ENCODE results near the gene PDZD2. TPM values are rescaled to one million over a fixed set of nuclear protein-coding genes. Genes with fewer than 3 reads are reported as not detected.

The PDZD2 gene
- total and polyA plus RNA-seq, 12 donors, result 2.2 to 10.3 (median 5.0) TPM

DNA sequence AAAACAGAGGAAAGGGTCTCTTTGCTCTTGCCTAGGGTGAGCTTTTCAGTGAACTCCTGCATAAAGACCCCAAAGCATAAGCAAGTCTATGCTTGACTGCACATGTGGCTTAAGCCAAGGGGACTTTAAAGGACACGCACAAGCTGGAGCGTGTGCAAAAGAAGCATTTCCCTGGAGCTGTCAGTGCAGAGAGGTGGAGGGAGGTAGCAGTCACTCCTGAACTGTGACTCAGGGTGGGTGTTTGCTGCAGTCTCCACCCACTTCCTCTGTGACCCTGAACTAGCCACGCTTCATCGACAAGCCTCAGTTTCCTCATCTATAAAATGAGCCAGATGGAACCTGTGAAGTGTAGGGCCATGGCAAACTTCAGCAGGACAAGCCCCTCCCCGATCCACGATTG is 72.4 kb downstream of the PDZD2 start:
- Histone ChIP-seq H3K4me1 (replicated peaks in 1 of 2) (no peaks in the 10 kb centered on the region), H3K27me3 (no peaks in the 10 kb centered on the region), H3K9me3 (replicated peaks in 1 of 3) (no peaks in the 10 kb centered on the region), H3K27ac (no peak overlapping the region), H3K4me3 (no peak overlapping the region), H3K36me3 (replicated peaks in 1 of 2) (no peaks in the 10 kb centered on the region)
- TF ChIP-seq POLR2A (IDR thresholded peaks at IDR 0.05) (no peak), CTCF (IDR thresholded peaks at IDR 0.05) (no peak)
- intact Hi-C loops (cut with DNase I), result no loop called here
- DNase-seq, result no peak
- WGBS, 4 donors, result 63 to 73% (median 64%) methylated on average over 6 of the region's 6 CpGs

- 69 to 84% (median 76%) methylated on average over 10 of the region's 10 CpGs for WGBS, 4 donors
- Histone ChIP-seq H3K36me3 (replicated peaks in 1 of 2) (no peaks in the 10 kb centered on the region), H3K9me3 (replicated peaks in 1 of 3) (no peaks in the 10 kb centered on the region), H3K27ac (no peak overlapping the region), H3K4me1 (replicated peaks in 1 of 2) (no peaks in the 10 kb centered on the region), H3K4me3 (no peak overlapping the region), H3K27me3 (no peaks in the 10 kb centered on the region)
- no peak for DNase-seq
- intact Hi-C loops (cut with DNase I), result no loop called here
- TF ChIP-seq CTCF (IDR thresholded peaks at IDR 0.05), result no peak
- no peak for TF ChIP-seq POLR2A (IDR thresholded peaks at IDR 0.05)
Measured at GRCh38 chr5:31711935-31712592, 73.1 kb downstream of the PDZD2 start.

DNA sequence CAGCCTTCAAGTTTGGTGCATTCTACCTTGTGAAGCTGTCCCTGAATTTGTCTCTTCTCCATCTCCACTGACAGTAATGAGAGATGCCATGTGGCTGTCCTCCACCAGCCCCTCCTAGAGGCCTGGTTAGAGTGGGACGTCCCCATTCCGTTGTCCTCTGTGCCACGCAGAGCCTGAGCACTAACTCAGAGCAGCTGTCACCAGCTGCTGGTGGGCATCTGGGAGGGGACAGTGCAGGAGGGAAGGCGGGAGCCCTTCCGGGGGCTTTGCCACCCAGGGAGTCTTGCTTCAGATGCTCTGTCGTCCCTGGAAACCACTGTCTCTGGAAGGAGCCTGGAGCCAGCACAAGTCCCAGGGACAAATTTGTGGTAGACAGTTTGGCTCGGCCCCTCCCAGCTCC is 78.6 kb downstream of the PDZD2 start:
- DNase-seq, result no peak
- Histone ChIP-seq H3K4me1 (replicated peaks in 1 of 2) (peaks cover 0 to 4% of the 10 kb centered on the region in 2 donors), H3K9me3 (replicated peaks in 1 of 3) (no peaks in the 10 kb centered on the region), H3K36me3 (replicated peaks in 1 of 2) (no peaks in the 10 kb centered on the region), H3K27ac (no peak overlapping the region), H3K4me3 (no peak overlapping the region), H3K27me3 (no peaks in the 10 kb centered on the region)
- TF ChIP-seq CTCF (IDR thresholded peaks at IDR 0.05) (no peak), POLR2A (IDR thresholded peaks at IDR 0.05) (no peak)
- WGBS, 4 donors, result 69 to 93% (median 78%) methylated on average over 3 to 7 of the region's 7 CpGs
- intact Hi-C loops (cut with DNase I), result no loop called here

DNA sequence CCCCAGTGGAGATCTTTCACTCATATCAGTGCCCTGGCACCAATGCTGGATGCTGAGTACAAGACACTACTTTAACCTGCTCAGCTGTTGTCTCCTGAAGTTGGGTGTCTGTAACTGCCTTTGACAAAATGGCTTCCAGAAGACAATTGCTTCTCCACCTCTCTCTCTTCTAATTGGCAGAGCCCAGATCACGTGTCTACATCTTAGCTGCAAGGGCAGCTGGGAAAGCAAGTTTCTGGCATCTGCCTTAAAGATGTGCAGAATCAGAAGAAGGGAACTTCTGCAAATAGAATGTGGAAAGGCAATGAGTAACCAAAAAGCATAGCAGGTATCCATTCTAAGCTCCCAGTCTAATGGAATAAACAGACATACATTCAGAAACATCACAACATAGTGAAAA is 81.1 kb downstream of the PDZD2 start:
- intact Hi-C loops (cut with DNase I), result no loop called here
- no peaks in the 10 kb centered on the region for H3K27me3 ChIP-seq
- no peak overlapping the region for H3K4me3 ChIP-seq
- no peaks in the 10 kb centered on the region for H3K36me3 ChIP-seq (replicated peaks in 1 of 2)
- H3K27ac ChIP-seq, result no peak overlapping the region
- TF ChIP-seq POLR2A (IDR thresholded peaks at IDR 0.05), result no peak
- TF ChIP-seq CTCF (IDR thresholded peaks at IDR 0.05), result no peak
- DNase-seq, result no peak
- H3K9me3 ChIP-seq (replicated peaks in 1 of 3), result no peaks in the 10 kb centered on the region
- 88 to 100% (median 92%) methylated on average over 1 of the region's 1 CpG for WGBS, 4 donors
- H3K4me1 ChIP-seq (replicated peaks in 1 of 2), result peaks cover 0 to 4% of the 10 kb centered on the region in 2 donors
